ENCODE measurements around the gene MRPL19.

Gene MRPL19

GRCh38 chr2:75641587-75641986 lies 5.0 kb upstream of the MRPL19 start:
- Histone ChIP-seq H3K4me1 (ENCODE audit: control insufficient read depth in 1 of 2, insufficient read depth in 2 of 2, low read length in 2 of 2) (peaks cover 0 to 3% of the 10 kb centered on the region in 2 experiments), H3K18ac (ENCODE audit: low read length) (no peak overlapping the region), H3K9ac (ENCODE audit: low read length) (no peak overlapping the region), H4K8ac (ENCODE audit: low read depth, low read length) (peak overlapping the region; percentile 65), H3K36me3 (ENCODE audit: control insufficient read depth in 1 of 2, insufficient read depth in 2 of 2, low read length in 2 of 2) (no peaks in the 10 kb centered on the region), H2BK120ac (ENCODE audit: insufficient read depth, low read length, poor library complexity) (peak overlapping the region; percentile 33), H3K27ac (ENCODE audit: low read depth, low read length) (no peak overlapping the region), H2BK12ac (ENCODE audit: low read length) (peak overlapping the region; percentile 95), H3K4me3 (ENCODE audit: low read depth, low read length) (no peak overlapping the region), H2AFZ (ENCODE audit: insufficient read depth, low read length, poor library complexity) (no peak overlapping the region), H3K27me3 (ENCODE audit: insufficient read depth, low read length) (no peaks in the 10 kb centered on the region), H3K79me2 (ENCODE audit: control insufficient read depth, insufficient read depth, low read length, poor library complexity) (no peaks in the 10 kb centered on the region), H3K14ac (ENCODE audit: low read length) (no peak overlapping the region), H4K91ac (ENCODE audit: low read depth, low read length) (peak overlapping the region; percentile 80), H4K12ac (ENCODE audit: low read depth, low read length) (no peak overlapping the region), H3K79me1 (ENCODE audit: low read length) (peaks cover 1% of the 10 kb centered on the region), H3K9me3 (ENCODE audit: insufficient read depth, low read depth, low read length) (no peaks in the 10 kb centered on the region), H3K23ac (ENCODE audit: low read length) (no peak overlapping the region), H3K4ac (ENCODE audit: low read depth, low read length) (no peak overlapping the region), H3K4me2 (ENCODE audit: low read length) (no peak overlapping the region), H2AK5ac (ENCODE audit: low read length) (no peak overlapping the region), H2BK5ac (ENCODE audit: low read depth, low read length, poor library complexity) (peak overlapping the region; percentile 56)
- DNase-seq: no peak
- no CpG with 5 or more reads among the region's 1 CpG for WGBS (ENCODE audit: extremely low coverage, insufficient coverage, insufficient read length)

GRCh38 chr2:75643980-75644379 lies 2.6 kb upstream of the MRPL19 start:
- no peak overlapping the region for H2AK5ac ChIP-seq (ENCODE audit: low read length)
- H3K27me3 ChIP-seq (ENCODE audit: insufficient read depth, low read length): no peaks in the 10 kb centered on the region
- no peak overlapping the region for H3K4me3 ChIP-seq (ENCODE audit: low read depth, low read length)
- H3K79me2 ChIP-seq (ENCODE audit: control insufficient read depth, insufficient read depth, low read length, poor library complexity): peaks cover 5% of the 10 kb centered on the region
- no peak overlapping the region for H2AFZ ChIP-seq (ENCODE audit: insufficient read depth, low read length, poor library complexity)
- H4K91ac ChIP-seq (ENCODE audit: low read depth, low read length): no peak overlapping the region
- no peak overlapping the region for H3K14ac ChIP-seq (ENCODE audit: low read length)
- no peak overlapping the region for H2BK5ac ChIP-seq (ENCODE audit: low read depth, low read length, poor library complexity)
- H3K4me1 ChIP-seq (ENCODE audit: control insufficient read depth in 1 of 2, insufficient read depth in 2 of 2, low read length in 2 of 2): peaks cover 0 to 3% of the 10 kb centered on the region in 2 experiments
- no peak overlapping the region for H3K23ac ChIP-seq (ENCODE audit: low read length)
- no peak overlapping the region for H2BK12ac ChIP-seq (ENCODE audit: low read length)
- H2BK120ac ChIP-seq (ENCODE audit: insufficient read depth, low read length, poor library complexity): no peak overlapping the region
- H3K9ac ChIP-seq (ENCODE audit: low read length): no peak overlapping the region
- H3K79me1 ChIP-seq (ENCODE audit: low read length): peaks cover 7% of the 10 kb centered on the region
- no peak overlapping the region for H3K27ac ChIP-seq (ENCODE audit: low read depth, low read length)
- H3K4me2 ChIP-seq (ENCODE audit: low read length): no peak overlapping the region
- WGBS (ENCODE audit: extremely low coverage, insufficient coverage, insufficient read length): no CpG with 5 or more reads among the region's 1 CpG
- no peak for DNase-seq
- H3K9me3 ChIP-seq (ENCODE audit: insufficient read depth, low read depth, low read length): peaks cover 3% of the 10 kb centered on the region
- no peak overlapping the region for H4K8ac ChIP-seq (ENCODE audit: low read depth, low read length)
- H4K12ac ChIP-seq (ENCODE audit: low read depth, low read length): no peak overlapping the region
- peaks cover 0 to 2% of the 10 kb centered on the region in 2 experiments for H3K36me3 ChIP-seq (ENCODE audit: control insufficient read depth in 1 of 2, insufficient read depth in 2 of 2, low read length in 2 of 2)
- H3K4ac ChIP-seq (ENCODE audit: low read depth, low read length): no peak overlapping the region
- H3K18ac ChIP-seq (ENCODE audit: low read length): no peak overlapping the region

GRCh38 chr2:75645643-75646042 lies 940 bp upstream of the MRPL19 start:
- Histone ChIP-seq H3K4ac (ENCODE audit: low read depth, low read length) (peak overlapping the region; percentile 33), H4K91ac (ENCODE audit: low read depth, low read length) (no peak overlapping the region), H2BK12ac (ENCODE audit: low read length) (no peak overlapping the region), H3K4me1 (ENCODE audit: control insufficient read depth in 1 of 2, insufficient read depth in 2 of 2, low read length in 2 of 2) (peaks cover 0 to 3% of the 10 kb centered on the region in 2 experiments), H3K79me2 (ENCODE audit: control insufficient read depth, insufficient read depth, low read length, poor library complexity) (peaks cover 5% of the 10 kb centered on the region), H2BK120ac (ENCODE audit: insufficient read depth, low read length, poor library complexity) (no peak overlapping the region), H3K9ac (ENCODE audit: low read length) (no peak overlapping the region), H3K36me3 (ENCODE audit: control insufficient read depth in 1 of 2, insufficient read depth in 2 of 2, low read length in 2 of 2) (peaks cover 5% of the 10 kb centered on the region in 2 experiments), H3K23ac (ENCODE audit: low read length) (no peak overlapping the region), H3K4me3 (ENCODE audit: low read depth, low read length) (no peak overlapping the region), H2AK5ac (ENCODE audit: low read length) (no peak overlapping the region), H4K8ac (ENCODE audit: low read depth, low read length) (peak overlapping the region; percentile 86), H2AFZ (ENCODE audit: insufficient read depth, low read length, poor library complexity) (no peak overlapping the region), H2BK5ac (ENCODE audit: low read depth, low read length, poor library complexity) (no peak overlapping the region), H3K27me3 (ENCODE audit: insufficient read depth, low read length) (no peaks in the 10 kb centered on the region), H3K14ac (ENCODE audit: low read length) (no peak overlapping the region), H3K79me1 (ENCODE audit: low read length) (peaks cover 7% of the 10 kb centered on the region), H3K27ac (ENCODE audit: low read depth, low read length) (no peak overlapping the region), H3K4me2 (ENCODE audit: low read length) (no peak overlapping the region), H4K12ac (ENCODE audit: low read depth, low read length) (peak overlapping the region; percentile 77), H3K18ac (ENCODE audit: low read length) (no peak overlapping the region), H3K9me3 (ENCODE audit: insufficient read depth, low read depth, low read length) (peaks cover 3% of the 10 kb centered on the region)
- DNase-seq: no peak
- WGBS (ENCODE audit: extremely low coverage, insufficient coverage, insufficient read length): no CpG with 5 or more reads among the region's 10 CpGs

GRCh38 chr2:75646090-75646582 lies 447 bp upstream of the MRPL19 start:
- no peak overlapping the region for H2AK5ac ChIP-seq (ENCODE audit: low read length)
- peak overlapping the region; percentile 86 for H4K8ac ChIP-seq (ENCODE audit: low read depth, low read length)
- H2BK120ac ChIP-seq (ENCODE audit: insufficient read depth, low read length, poor library complexity): no peak overlapping the region
- peaks cover 5 to 10% of the 10 kb centered on the region in 2 experiments for H3K36me3 ChIP-seq (ENCODE audit: control insufficient read depth in 1 of 2, insufficient read depth in 2 of 2, low read length in 2 of 2)
- no CpG with 5 or more reads among the region's 9 CpGs for WGBS (ENCODE audit: extremely low coverage, insufficient coverage, insufficient read length)
- H3K14ac ChIP-seq (ENCODE audit: low read length): no peak overlapping the region
- peak in 1 of 2 donors; percentile 44 for DNase-seq
- H2BK5ac ChIP-seq (ENCODE audit: low read depth, low read length, poor library complexity): peak overlapping the region; percentile 20
- peaks cover 0 to 3% of the 10 kb centered on the region in 2 experiments for H3K4me1 ChIP-seq (ENCODE audit: control insufficient read depth in 1 of 2, insufficient read depth in 2 of 2, low read length in 2 of 2)
- peaks cover 3% of the 10 kb centered on the region for H3K9me3 ChIP-seq (ENCODE audit: insufficient read depth, low read depth, low read length)
- H3K79me2 ChIP-seq (ENCODE audit: control insufficient read depth, insufficient read depth, low read length, poor library complexity): peaks cover 5% of the 10 kb centered on the region
- H3K23ac ChIP-seq (ENCODE audit: low read length): no peak overlapping the region
- H3K18ac ChIP-seq (ENCODE audit: low read length): peak overlapping the region; percentile 53
- peak overlapping the region; percentile 88 for H3K4me2 ChIP-seq (ENCODE audit: low read length)
- peak overlapping the region; percentile 96 for H4K12ac ChIP-seq (ENCODE audit: low read depth, low read length)
- H3K9ac ChIP-seq (ENCODE audit: low read length): peak overlapping the region; percentile 4
- H3K79me1 ChIP-seq (ENCODE audit: low read length): peaks cover 7% of the 10 kb centered on the region
- no peak overlapping the region for H3K27ac ChIP-seq (ENCODE audit: low read depth, low read length)
- peak overlapping the region; percentile 72 for H4K91ac ChIP-seq (ENCODE audit: low read depth, low read length)
- peak overlapping the region; percentile 56 for H2BK12ac ChIP-seq (ENCODE audit: low read length)
- H2AFZ ChIP-seq (ENCODE audit: insufficient read depth, low read length, poor library complexity): peak overlapping the region; percentile 81
- H3K4ac ChIP-seq (ENCODE audit: low read depth, low read length): peak overlapping the region; percentile 56
- H3K4me3 ChIP-seq (ENCODE audit: low read depth, low read length): no peak overlapping the region
- no peaks in the 10 kb centered on the region for H3K27me3 ChIP-seq (ENCODE audit: insufficient read depth, low read length)

All from trophoblast cell (in vitro differentiated cells and primary cell).